WTC11 (cell line): Measurements from ENCODE around the gene EFEMP2. TPM values are rescaled to one million over a fixed set of nuclear protein-coding genes. Genes with fewer than 3 reads are reported as not detected.
A peak's percentile ranks its signal among the peaks of the same experiment; 100 is the strongest.

Experiments used
- ATAC-seq: fragments of 200-7000 bp; cut with Tn5 transposase; 2 replicates; pipeline ENCODE4 v1.10.0; 2021; ENCODE audit warnings: mild to moderate bottlenecking, moderate library complexity
- CTCF ChIA-PET: fragments of 300-600 bp; sonication (Branson Sonifier 250); formaldehyde crosslinking; loops from one replicate; lab custom pipeline; 2021; ENCODE audit warnings: antibody characterized with exemption; lab: Charles Lee
- POLR2A ChIA-PET: fragments of 350-600 bp; sonication (Branson Sonifier 250); formaldehyde crosslinking; loops from one replicate; lab custom pipeline; 2021; ENCODE audit warnings: antibody characterized with exemption; lab: Charles Lee
- DNase-seq: peaks from one replicate; pipeline ENCODE4 v3.0.0; 2021; ENCODE audit warnings: low spot score
- H3K27ac Mint-ChIP-seq: 2 replicates; pipeline ENCODE4 v1.8.0; 2021; ENCODE audit warnings: mixed read lengths
- H3K27me3 Mint-ChIP-seq: 2 replicates; pipeline ENCODE4 v1.8.0; 2021; ENCODE audit warnings: low read depth, mild to moderate bottlenecking, moderate library complexity, mixed read lengths
- H3K36me3 Mint-ChIP-seq: 2 replicates; pipeline ENCODE4 v1.8.0; 2021; ENCODE audit warnings: mixed read lengths
- H3K4me1 Mint-ChIP-seq: 2 replicates; pipeline ENCODE4 v1.8.0; 2022; ENCODE audit warnings: mixed read lengths
- H3K4me3 Mint-ChIP-seq: 2 replicates; pipeline ENCODE4 v1.8.0; 2021; ENCODE audit warnings: mild to moderate bottlenecking, moderate library complexity, mixed read lengths
- H3K9me3 Mint-ChIP-seq: 2 replicates; pipeline ENCODE4 v1.8.0; 2021; ENCODE audit warnings: mixed read lengths
- AFF4 ChIP-seq: sonication (generic); formaldehyde crosslinking; IDR thresholded peaks from 2 replicates; pipeline ENCODE4 v1.8.1; 2023; ENCODE audit warnings: mild to moderate bottlenecking, missing genetic modification reagents, borderline replicate concordance
- ATF2 ChIP-seq: sonication (generic); formaldehyde crosslinking; IDR thresholded peaks from 2 replicates; pipeline ENCODE4 v1.8.1; 2022; ENCODE audit warnings: low read depth, missing genetic modification reagents, borderline replicate concordance
- CDX4 ChIP-seq: fragments of 250-450 bp; sonication (Bioruptor Pico); IDR thresholded peaks from 2 replicates; pipeline ENCODE4 v1.9.0; 2021; ENCODE audit warnings: moderate library complexity, mild to moderate bottlenecking, inconsistent platforms, borderline replicate concordance
- E2F1 ChIP-seq: sonication (generic); formaldehyde crosslinking; IDR thresholded peaks from 2 replicates; pipeline ENCODE4 v1.8.0; 2022; ENCODE audit warnings: mild to moderate bottlenecking, missing genetic modification reagents
- ERG ChIP-seq: fragments of 250-450 bp; sonication (Bioruptor Pico); IDR thresholded peaks from 2 replicates; pipeline ENCODE4 v1.8.0; 2021; ENCODE audit warnings: mild to moderate bottlenecking
- FOXJ3 ChIP-seq: sonication (generic); formaldehyde crosslinking; IDR thresholded peaks from 2 replicates; pipeline ENCODE4 v1.9.0; 2021; ENCODE audit warnings: missing genetic modification reagents, mild to moderate bottlenecking, borderline replicate concordance
- FOXP4 ChIP-seq: sonication (generic); formaldehyde crosslinking; IDR thresholded peaks from 2 replicates; pipeline ENCODE4 v1.8.0; 2022; ENCODE audit warnings: mild to moderate bottlenecking, missing genetic modification reagents
- NFYB ChIP-seq: sonication (generic); formaldehyde crosslinking; conservative IDR thresholded peaks from 2 replicates; pipeline ENCODE4 v1.8.0; 2022; ENCODE audit warnings: low read depth, missing genetic modification reagents
- NR1H2 ChIP-seq: sonication (generic); formaldehyde crosslinking; IDR thresholded peaks from 2 replicates; pipeline ENCODE4 v1.9.0; 2021; ENCODE audit warnings: mild to moderate bottlenecking, moderate library complexity, missing genetic modification reagents
- SMAD3 ChIP-seq: sonication (generic); formaldehyde crosslinking; IDR thresholded peaks from 2 replicates; pipeline ENCODE4 v1.8.0; 2022; ENCODE audit warnings: missing genetic modification reagents, mild to moderate bottlenecking, borderline replicate concordance
- ZNF138 ChIP-seq: sonication (generic); formaldehyde crosslinking; conservative IDR thresholded peaks from 2 replicates; pipeline ENCODE4 v1.8.1; 2022; ENCODE audit warnings: mild to moderate bottlenecking, moderate library complexity, missing genetic modification reagents
- ZNF281 ChIP-seq: sonication (generic); formaldehyde crosslinking; IDR thresholded peaks from 2 replicates; pipeline ENCODE4 v1.8.0; 2023; ENCODE audit warnings: mild to moderate bottlenecking, missing genetic modification reagents
- ZNF512 ChIP-seq: sonication (generic); formaldehyde crosslinking; IDR thresholded peaks from 2 replicates; pipeline ENCODE4 v1.8.1; 2022; ENCODE audit warnings: missing genetic modification reagents, borderline replicate concordance
- total RNA-seq: library from RNA; stranded (reverse); gene quantifications from 3 replicates; pipeline ENCODE4 v1.2.3, GENCODE V29; 2021

The EFEMP2 gene
- total RNA-seq, 1 experiment from 2014 or later = 14.2 TPM

GRCh38 chr11:65896034-65896999, 23.7 kb upstream of the EFEMP2 start:
- ATAC-seq (no peak), DNase-seq (no peak)
- ChIA-PET POLR2A (no interaction called here), CTCF (interaction anchor here (0.6 to 4.8 kb wide), 2 partner anchors 12 to 48 kb away, joined by 4 to 31 read pairs; no protein-coding TSS in a partner anchor)
- Mint-ChIP-seq H3K27me3 (peaks cover 40% of the 10 kb centered on the region), H3K4me1 (peaks cover 26% of the 10 kb centered on the region), H3K4me3 (no peak overlapping the region), H3K36me3 (peaks cover 2% of the 10 kb centered on the region), H3K27ac (no peak overlapping the region), H3K9me3 (no peaks in the 10 kb centered on the region)
- TF ChIP-seq ZNF281 (CRISPR knock-in tag) (no peak), ZNF512 (CRISPR knock-in tag) (no peak), FOXJ3 (CRISPR knock-in tag) (no peak), AFF4 (CRISPR knock-in tag) (no peak), ERG (no peak), NR1H2 (CRISPR knock-in tag) (no peak)

GRCh38 chr11:65895482-65895981, 22.9 kb upstream of the EFEMP2 start:
- H3K4me1 Mint-ChIP-seq = peaks cover 26% of the 10 kb centered on the region
- ATAC-seq (no peak), DNase-seq (no peak)
- H3K36me3 Mint-ChIP-seq = peaks cover 2% of the 10 kb centered on the region
- ChIA-PET CTCF (interaction anchor here (4.8 kb wide), 1 partner anchor 11 kb away, joined by 31 read pairs; no protein-coding TSS in a partner anchor), POLR2A (no interaction called here)
- H3K27ac Mint-ChIP-seq = peak overlapping the region; percentile 57; the same call in 1 of the 2 replicates
- no peaks in the 10 kb centered on the region for H3K9me3 Mint-ChIP-seq
- H3K27me3 Mint-ChIP-seq = peaks cover 32% of the 10 kb centered on the region
- H3K4me3 Mint-ChIP-seq = no peak overlapping the region
- TF ChIP-seq ZNF138 (CRISPR knock-in tag) (no peak), FOXP4 (CRISPR knock-in tag) (no peak), ATF2 (CRISPR knock-in tag) (no peak), CDX4 (CRISPR knock-in tag) (no peak), E2F1 (CRISPR knock-in tag) (no peak), NFYB (CRISPR knock-in tag) (no peak), SMAD3 (no peak), ERG (no peak)
